ENCODE measurements around the gene LGR6.

The LGR6 gene

DNA sequence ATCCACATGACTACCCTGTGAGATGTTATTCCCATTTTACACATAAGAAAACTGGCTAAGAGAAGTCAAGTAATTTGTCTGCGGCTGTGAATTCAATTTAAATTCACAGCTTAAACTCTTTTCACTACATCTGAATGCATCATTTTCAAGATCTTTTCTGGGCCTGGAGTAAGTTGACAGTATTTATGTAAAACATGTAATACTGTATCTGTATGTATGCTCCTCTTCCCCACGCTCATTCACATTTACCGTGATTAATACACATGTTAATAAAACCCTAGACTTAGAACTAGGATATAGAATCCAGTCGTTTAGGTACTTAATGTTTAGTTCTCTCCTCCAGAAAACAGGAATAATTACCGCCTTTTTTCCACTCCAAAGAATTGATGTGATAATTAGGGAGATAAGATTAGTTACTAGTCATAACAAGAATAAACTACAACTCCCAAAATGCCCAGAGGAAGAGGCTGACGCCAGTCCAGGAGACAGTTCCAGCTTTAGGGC lies 154.5 kb downstream of the LGR6 start:
- TF ChIP-seq, protein P1, sequence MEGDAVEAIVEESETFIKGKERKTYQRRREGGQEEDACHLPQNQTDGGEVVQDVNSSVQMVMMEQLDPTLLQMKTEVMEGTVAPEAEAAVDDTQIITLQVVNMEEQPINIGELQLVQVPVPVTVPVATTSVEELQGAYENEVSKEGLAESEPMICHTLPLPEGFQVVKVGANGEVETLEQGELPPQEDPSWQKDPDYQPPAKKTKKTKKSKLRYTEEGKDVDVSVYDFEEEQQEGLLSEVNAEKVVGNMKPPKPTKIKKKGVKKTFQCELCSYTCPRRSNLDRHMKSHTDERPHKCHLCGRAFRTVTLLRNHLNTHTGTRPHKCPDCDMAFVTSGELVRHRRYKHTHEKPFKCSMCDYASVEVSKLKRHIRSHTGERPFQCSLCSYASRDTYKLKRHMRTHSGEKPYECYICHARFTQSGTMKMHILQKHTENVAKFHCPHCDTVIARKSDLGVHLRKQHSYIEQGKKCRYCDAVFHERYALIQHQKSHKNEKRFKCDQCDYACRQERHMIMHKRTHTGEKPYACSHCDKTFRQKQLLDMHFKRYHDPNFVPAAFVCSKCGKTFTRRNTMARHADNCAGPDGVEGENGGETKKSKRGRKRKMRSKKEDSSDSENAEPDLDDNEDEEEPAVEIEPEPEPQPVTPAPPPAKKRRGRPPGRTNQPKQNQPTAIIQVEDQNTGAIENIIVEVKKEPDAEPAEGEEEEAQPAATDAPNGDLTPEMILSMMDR (conservative IDR thresholded peaks at IDR 0.05; ENCODE audit: low read length) = no peak
- TF ChIP-seq EZH2phosphoT487 (IDR thresholded peaks at IDR 0.05; ENCODE audit: borderline replicate concordance) = no peak
- Histone ChIP-seq H4K20me1 (ENCODE audit: insufficient read depth, low read length, poor library complexity, severe bottlenecking) (peaks cover 7% of the 10 kb centered on the region), H2AFZ (ENCODE audit: low read length) (peak overlapping the region; percentile 93), H3K79me2 (ENCODE audit: insufficient read depth, low read length) (peaks cover 31% of the 10 kb centered on the region), H3F3A (ENCODE audit: low read depth) (no peaks in the 10 kb centered on the region), H3K9me3 (ENCODE audit: insufficient read depth, low read depth, low read length) (no peaks in the 10 kb centered on the region), H3K27me3 (ENCODE audit: insufficient read depth, low read length, poor library complexity, severe bottlenecking) (no peaks in the 10 kb centered on the region), H3K9ac (ENCODE audit: low read depth, low read length, poor library complexity, severe bottlenecking) (no peak overlapping the region), H3K4me3 (ENCODE audit: low read length, poor library complexity, severe bottlenecking) (peak overlapping the region; percentile 83), H3K4me2 (ENCODE audit: low read depth, low read length, poor library complexity, severe bottlenecking) (peak overlapping the region; percentile 69), H3K36me3 (ENCODE audit: insufficient read depth, low read length) (no peaks in the 10 kb centered on the region), H3K9me2 (replicated peaks; ENCODE audit: low read depth, low read length) (no peaks in the 10 kb centered on the region), H3K4me1 (ENCODE audit: insufficient read depth, low read length, poor library complexity, severe bottlenecking) (peaks cover 35% of the 10 kb centered on the region)

DNA sequence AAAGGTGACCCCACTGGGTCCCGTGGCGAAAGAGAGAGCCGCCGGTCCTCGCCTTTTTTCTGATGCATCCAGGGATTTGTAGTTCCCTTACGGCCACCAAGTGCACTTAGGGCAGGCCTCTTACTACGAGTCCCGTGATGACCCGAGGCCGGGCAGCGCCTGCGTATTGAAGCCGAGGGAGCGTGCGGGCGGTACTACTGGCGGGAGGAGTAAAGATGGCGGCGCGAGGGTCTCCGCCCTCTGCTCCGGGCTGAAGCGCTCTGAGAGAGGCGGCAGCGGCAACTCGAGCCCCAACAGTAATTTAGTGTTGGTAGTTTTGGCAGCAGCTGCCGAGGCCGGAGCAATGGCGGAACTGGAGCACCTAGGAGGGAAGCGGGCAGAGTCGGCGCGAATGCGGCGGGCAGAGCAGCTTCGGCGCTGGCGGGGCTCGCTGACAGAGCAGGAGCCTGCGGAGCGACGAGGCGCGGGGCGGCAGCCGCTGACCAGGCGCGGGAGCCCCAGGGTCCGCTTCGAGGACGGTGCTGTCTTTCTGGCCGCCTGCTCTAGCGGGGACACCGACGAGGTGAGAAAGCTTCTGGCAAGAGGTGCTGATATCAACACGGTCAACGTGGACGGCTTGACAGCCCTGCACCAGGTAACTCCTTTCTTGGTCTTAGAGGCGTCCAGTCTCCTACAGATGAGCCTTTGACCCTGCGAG lies 155.1 kb downstream of the LGR6 start, which contains the start of gene PPP1R12B:
TSS of gene PPP1R12B (plus strand) at position 191 of the 697 bp plus-strand sequence. CDS start at position 344, 153 bp downstream.
- TF ChIP-seq EZH2phosphoT487 (IDR thresholded peaks at IDR 0.05; ENCODE audit: borderline replicate concordance) = no peak
- TF ChIP-seq, protein P1 (conservative IDR thresholded peaks at IDR 0.05; ENCODE audit: low read length) = no peak
- Histone ChIP-seq H3K4me2 (ENCODE audit: low read depth, low read length, poor library complexity, severe bottlenecking) (peak within 1 kb of the TSS; percentile 85), H3K9me2 (replicated peaks; ENCODE audit: low read depth, low read length) (no peaks in the 10 kb centered on the region), H2AFZ (ENCODE audit: low read length) (peak within 1 kb of the TSS; percentile 93), H3K9ac (ENCODE audit: low read depth, low read length, poor library complexity, severe bottlenecking) (peak within 1 kb of the TSS; percentile 79), H3K36me3 (ENCODE audit: insufficient read depth, low read length) (no peaks in the 10 kb centered on the region), H3K4me3 (ENCODE audit: low read length, poor library complexity, severe bottlenecking) (peak within 1 kb of the TSS; percentile 83), H3K9me3 (ENCODE audit: insufficient read depth, low read depth, low read length) (no peaks in the 10 kb centered on the region), H3K79me2 (ENCODE audit: insufficient read depth, low read length) (peaks cover 31% of the 10 kb centered on the region), H4K20me1 (ENCODE audit: insufficient read depth, low read length, poor library complexity, severe bottlenecking) (peaks cover 7% of the 10 kb centered on the region), H3K27me3 (ENCODE audit: insufficient read depth, low read length, poor library complexity, severe bottlenecking) (no peaks in the 10 kb centered on the region), H3F3A (ENCODE audit: low read depth) (no peaks in the 10 kb centered on the region), H3K4me1 (ENCODE audit: insufficient read depth, low read length, poor library complexity, severe bottlenecking) (peaks cover 35% of the 10 kb centered on the region)

DNA sequence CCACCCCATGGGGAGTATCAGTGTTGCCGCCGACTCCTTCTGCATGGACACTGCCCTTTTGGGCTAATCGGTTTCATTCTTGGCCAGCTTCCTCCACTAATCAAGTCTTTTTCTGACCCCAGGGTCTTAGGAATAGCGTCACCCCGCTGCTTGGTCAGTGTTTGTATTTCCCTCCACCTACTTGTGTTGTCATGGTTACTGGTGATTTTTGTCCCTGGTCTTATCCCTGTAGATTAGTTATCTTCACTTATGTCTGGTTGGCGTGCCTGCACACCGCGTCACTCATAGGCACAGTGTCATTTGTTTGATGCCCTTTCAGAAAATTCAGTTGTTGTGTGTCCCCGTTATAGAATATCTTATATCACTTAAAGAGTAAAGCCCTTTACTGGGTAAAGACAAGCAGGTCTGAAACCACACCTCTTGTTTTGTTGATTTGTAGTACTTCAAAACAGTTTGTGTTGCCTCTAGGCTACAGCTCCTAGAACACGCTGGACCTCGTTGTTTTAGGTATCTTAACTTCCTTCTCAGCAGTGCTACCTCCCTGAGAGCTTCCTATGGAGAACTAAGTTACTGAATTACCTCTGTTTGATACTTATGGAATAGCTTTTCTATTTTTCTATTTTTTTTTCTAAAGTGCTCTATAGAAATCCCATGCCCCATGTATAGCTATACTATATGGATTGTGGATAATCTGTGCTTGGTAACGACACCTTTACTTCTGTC lies 155.8 kb downstream of the LGR6 start:
- H3K36me3 ChIP-seq (ENCODE audit: insufficient read depth, low read length) = no peaks in the 10 kb centered on the region

More for the DNA sequence above, 155.8 kb downstream of the LGR6 start:
- TF ChIP-seq EZH2phosphoT487 (IDR thresholded peaks at IDR 0.05; ENCODE audit: borderline replicate concordance) = no peak
- TF ChIP-seq, protein P1 (conservative IDR thresholded peaks at IDR 0.05; ENCODE audit: low read length) = no peak
- no peaks in the 10 kb centered on the region for H3K9me2 ChIP-seq (replicated peaks; ENCODE audit: low read depth, low read length)
- peak overlapping the region; percentile 79 for H3K9ac ChIP-seq (ENCODE audit: low read depth, low read length, poor library complexity, severe bottlenecking)
- H3K79me2 ChIP-seq (ENCODE audit: insufficient read depth, low read length) = peaks cover 34% of the 10 kb centered on the region
- peaks cover 35% of the 10 kb centered on the region for H3K4me1 ChIP-seq (ENCODE audit: insufficient read depth, low read length, poor library complexity, severe bottlenecking)
- H3K9me3 ChIP-seq (ENCODE audit: insufficient read depth, low read depth, low read length) = no peaks in the 10 kb centered on the region
- H3K27me3 ChIP-seq (ENCODE audit: insufficient read depth, low read length, poor library complexity, severe bottlenecking) = no peaks in the 10 kb centered on the region
- H3K4me3 ChIP-seq (ENCODE audit: low read length, poor library complexity, severe bottlenecking) = peak overlapping the region; percentile 83
- H4K20me1 ChIP-seq (ENCODE audit: insufficient read depth, low read length, poor library complexity, severe bottlenecking) = peaks cover 7% of the 10 kb centered on the region
- peak overlapping the region; percentile 85 for H3K4me2 ChIP-seq (ENCODE audit: low read depth, low read length, poor library complexity, severe bottlenecking)
- H2AFZ ChIP-seq (ENCODE audit: low read length) = peak overlapping the region; percentile 88
- no peaks in the 10 kb centered on the region for H3F3A ChIP-seq (ENCODE audit: low read depth)

Data from Loucy (cell line).